Type B pancreatic cell (in vitro differentiated cells): ENCODE results near the gene AKR1D1. TPM values are rescaled to one million over a fixed set of nuclear protein-coding genes. Genes with fewer than 3 reads are reported as not detected.

Experiments
- DNase-seq: peaks from one replicate; pipeline ENCODE4 v3.0.0; 2021; ENCODE audit warnings: mixed read lengths; ENCODE audit not compliant: unreplicated experiment; ENCODE audit errors: extremely low spot score
- H3K27ac Mint-ChIP-seq: 2 replicates; pipeline ENCODE4 v1.8.0; 2021; ENCODE audit warnings: mild to moderate bottlenecking, mixed read lengths
- H3K27me3 Mint-ChIP-seq: 2 replicates; pipeline ENCODE4 v1.8.0; 2021; ENCODE audit warnings: mixed read lengths
- H3K36me3 Mint-ChIP-seq: 2 replicates; pipeline ENCODE4 v1.8.0; 2021; ENCODE audit warnings: mixed read lengths
- H3K4me1 Mint-ChIP-seq: one replicate; pipeline ENCODE4 v1.8.0; 2021; ENCODE audit warnings: mixed read lengths; ENCODE audit not compliant: unreplicated experiment
- H3K4me3 Mint-ChIP-seq: 2 replicates; pipeline ENCODE4 v1.8.0; 2021; ENCODE audit warnings: mild to moderate bottlenecking, mixed read lengths
- H3K9me3 Mint-ChIP-seq: 2 replicates; pipeline ENCODE4 v1.8.0; 2021; ENCODE audit warnings: mixed read lengths
- total RNA-seq: library from RNA; stranded (reverse); gene quantifications from 2 replicates; pipeline ENCODE4 v1.2.1, GENCODE V29; 2021; ENCODE audit warnings: low replicate concordance
- TF ChIP-seq, protein P1 (sequence below): fragments of 200-600 bp; sonication (generic); conservative IDR thresholded peaks from 2 replicates; pipeline ENCODE4 v1.5.0; 2021; ENCODE audit warnings: antibody characterized with exemption, mild to moderate bottlenecking

Gene AKR1D1
- total RNA-seq, 1 donor from 2014 or later: not detected

DNA sequence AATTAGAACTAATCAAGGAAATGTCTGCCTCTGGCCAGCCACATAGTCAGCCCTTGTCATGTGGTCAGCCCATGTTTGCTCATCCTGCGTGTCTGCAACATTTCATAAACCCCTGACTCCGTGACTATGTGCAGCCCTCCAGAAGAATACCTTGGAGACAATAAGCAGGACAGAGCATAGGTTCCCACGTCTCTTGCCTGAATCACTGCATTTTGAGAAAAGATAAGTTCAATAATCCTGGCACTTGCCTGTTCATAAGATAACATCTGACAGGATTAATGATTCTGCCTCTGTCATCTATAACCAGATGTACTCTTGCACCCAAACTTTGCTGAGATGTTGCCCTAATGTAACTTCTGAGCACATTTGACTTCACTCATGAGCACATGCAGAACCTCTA lies 78.4 kb downstream of the AKR1D1 start:
- Mint-ChIP-seq H3K4me3 (no peak overlapping the region), H3K27ac (no peak overlapping the region), H3K9me3 (peaks cover 4% of the 10 kb centered on the region), H3K4me1 (no peaks in the 10 kb centered on the region), H3K27me3 (no peaks in the 10 kb centered on the region), H3K36me3 (no peaks in the 10 kb centered on the region)
- TF ChIP-seq, protein P1, sequence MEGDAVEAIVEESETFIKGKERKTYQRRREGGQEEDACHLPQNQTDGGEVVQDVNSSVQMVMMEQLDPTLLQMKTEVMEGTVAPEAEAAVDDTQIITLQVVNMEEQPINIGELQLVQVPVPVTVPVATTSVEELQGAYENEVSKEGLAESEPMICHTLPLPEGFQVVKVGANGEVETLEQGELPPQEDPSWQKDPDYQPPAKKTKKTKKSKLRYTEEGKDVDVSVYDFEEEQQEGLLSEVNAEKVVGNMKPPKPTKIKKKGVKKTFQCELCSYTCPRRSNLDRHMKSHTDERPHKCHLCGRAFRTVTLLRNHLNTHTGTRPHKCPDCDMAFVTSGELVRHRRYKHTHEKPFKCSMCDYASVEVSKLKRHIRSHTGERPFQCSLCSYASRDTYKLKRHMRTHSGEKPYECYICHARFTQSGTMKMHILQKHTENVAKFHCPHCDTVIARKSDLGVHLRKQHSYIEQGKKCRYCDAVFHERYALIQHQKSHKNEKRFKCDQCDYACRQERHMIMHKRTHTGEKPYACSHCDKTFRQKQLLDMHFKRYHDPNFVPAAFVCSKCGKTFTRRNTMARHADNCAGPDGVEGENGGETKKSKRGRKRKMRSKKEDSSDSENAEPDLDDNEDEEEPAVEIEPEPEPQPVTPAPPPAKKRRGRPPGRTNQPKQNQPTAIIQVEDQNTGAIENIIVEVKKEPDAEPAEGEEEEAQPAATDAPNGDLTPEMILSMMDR: no peak
- DNase-seq: no peak

DNA sequence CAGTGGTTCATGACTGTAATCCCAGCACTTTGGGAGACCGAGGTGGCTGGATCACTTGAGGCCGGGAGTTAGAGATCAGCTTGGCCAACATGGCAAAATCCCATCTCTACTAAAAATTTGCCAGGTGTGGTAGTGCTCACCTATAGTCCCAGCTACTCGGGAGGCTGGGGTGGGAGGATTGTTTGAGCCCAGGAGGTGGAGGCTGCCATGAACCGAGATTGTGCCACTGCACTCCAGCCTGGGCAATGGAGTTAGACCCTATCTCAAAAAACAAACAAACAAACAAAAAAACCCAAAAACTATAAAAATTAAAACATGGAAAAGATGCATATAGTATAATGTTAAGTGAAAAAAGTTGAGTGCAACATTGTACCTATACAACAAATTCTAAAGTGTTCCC lies 81.4 kb downstream of the AKR1D1 start:
- peaks cover 4% of the 10 kb centered on the region for H3K9me3 Mint-ChIP-seq
- no peak overlapping the region for H3K4me3 Mint-ChIP-seq
- H3K36me3 Mint-ChIP-seq: no peaks in the 10 kb centered on the region
- no peaks in the 10 kb centered on the region for H3K27me3 Mint-ChIP-seq
- no peak for DNase-seq
- TF ChIP-seq, protein P1: no peak
- H3K27ac Mint-ChIP-seq: no peak overlapping the region
- no peaks in the 10 kb centered on the region for H3K4me1 Mint-ChIP-seq

DNA sequence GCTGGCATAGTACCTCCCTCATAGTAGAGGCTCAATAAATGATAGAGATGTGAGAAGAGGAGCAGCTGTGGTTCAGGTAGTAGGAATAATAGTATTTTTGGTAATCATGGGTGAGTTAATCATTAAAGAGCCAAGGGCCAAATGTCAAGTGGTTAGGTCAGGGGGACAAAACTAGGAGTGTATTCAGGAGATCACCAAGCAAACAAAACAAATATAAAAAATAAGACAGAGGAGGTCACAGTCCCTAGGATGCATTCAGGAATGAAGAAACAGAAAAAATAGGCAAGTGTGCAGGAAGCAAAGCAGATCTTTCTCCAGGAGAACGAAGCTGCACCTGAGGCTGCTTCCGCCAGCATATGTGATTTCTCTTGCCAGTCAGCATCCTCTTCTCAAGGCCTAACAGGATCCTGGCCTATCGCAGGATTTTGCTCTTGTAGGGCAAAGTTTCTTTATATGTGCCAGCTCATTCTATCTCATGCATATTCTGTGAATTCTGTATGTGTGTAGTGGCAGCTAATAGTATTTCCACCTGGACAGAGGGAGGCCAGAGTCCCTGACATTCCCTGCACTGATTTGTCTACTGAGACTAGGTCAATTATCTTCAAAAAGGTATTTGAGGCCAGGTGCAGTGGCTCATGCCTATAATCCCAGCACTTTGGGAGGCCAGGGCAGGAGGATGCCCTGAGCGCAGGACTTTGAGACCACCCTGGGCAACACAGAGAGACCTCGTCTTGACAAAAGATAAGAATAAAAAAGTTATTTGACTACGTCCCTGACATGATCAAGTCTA lies 82.7 kb downstream of the AKR1D1 start:
- no peaks in the 10 kb centered on the region for H3K4me1 Mint-ChIP-seq
- H3K9me3 Mint-ChIP-seq: no peaks in the 10 kb centered on the region
- no peaks in the 10 kb centered on the region for H3K36me3 Mint-ChIP-seq
- TF ChIP-seq, protein P1: no peak
- no peak for DNase-seq
- H3K27ac Mint-ChIP-seq: no peak overlapping the region
- no peak overlapping the region for H3K4me3 Mint-ChIP-seq
- no peaks in the 10 kb centered on the region for H3K27me3 Mint-ChIP-seq

DNA sequence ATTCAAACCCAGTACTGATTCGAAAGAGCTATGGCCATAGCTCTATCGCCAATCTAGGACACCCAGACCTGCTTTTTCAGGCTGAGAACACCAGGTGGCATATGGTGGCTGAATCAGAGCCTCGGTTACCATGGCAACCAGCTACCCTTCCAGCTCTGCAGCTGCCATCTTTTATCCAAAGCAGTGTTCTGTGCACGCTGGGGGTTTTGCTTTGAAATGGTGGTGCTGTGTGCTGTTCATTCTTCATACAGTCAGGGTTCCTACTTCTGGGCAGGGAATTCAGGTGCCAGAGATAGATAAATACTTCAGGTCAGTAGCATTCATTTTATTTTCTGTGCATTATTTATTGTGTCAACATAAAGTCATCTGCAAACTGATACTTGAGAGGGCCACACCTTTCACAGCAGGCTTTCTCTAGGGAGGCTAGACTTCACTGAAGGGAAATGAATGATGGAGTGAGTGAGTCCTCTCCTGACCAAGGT lies 85.4 kb downstream of the AKR1D1 start:
- H3K27me3 Mint-ChIP-seq: no peaks in the 10 kb centered on the region
- no peak overlapping the region for H3K27ac Mint-ChIP-seq
- TF ChIP-seq, protein P1: peak; percentile 83
- no peaks in the 10 kb centered on the region for H3K4me1 Mint-ChIP-seq
- H3K9me3 Mint-ChIP-seq: peaks cover 7% of the 10 kb centered on the region
- peak; percentile 78 for DNase-seq
- peaks cover 5% of the 10 kb centered on the region for H3K36me3 Mint-ChIP-seq
- no peak overlapping the region for H3K4me3 Mint-ChIP-seq

DNA sequence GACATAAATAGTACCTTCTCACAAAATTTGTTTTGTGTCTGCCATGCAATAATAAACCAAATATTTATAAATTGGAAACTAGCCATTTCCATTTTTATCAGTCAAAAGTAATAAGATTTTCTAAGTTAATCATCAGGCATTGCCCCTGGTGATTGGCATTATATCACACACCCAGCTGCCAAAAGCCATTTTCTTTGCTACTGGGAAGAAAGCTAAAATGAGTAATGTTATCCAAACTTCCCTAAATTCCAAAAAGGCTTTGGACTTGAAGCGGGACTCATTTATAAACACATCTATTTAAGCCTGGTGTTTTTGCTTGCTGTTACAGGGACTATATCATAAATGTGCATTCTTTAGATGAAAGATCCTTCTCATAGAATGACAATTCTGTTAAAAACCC lies 86.0 kb downstream of the AKR1D1 start:
- Mint-ChIP-seq H3K4me1 (no peaks in the 10 kb centered on the region), H3K36me3 (peaks cover 5% of the 10 kb centered on the region), H3K4me3 (no peak overlapping the region), H3K9me3 (peaks cover 7% of the 10 kb centered on the region), H3K27ac (no peak overlapping the region), H3K27me3 (no peaks in the 10 kb centered on the region)
- DNase-seq: no peak
- TF ChIP-seq, protein P1: no peak
